Mesendoderm (in vitro differentiated cells): ENCODE results near the gene CHAF1A.
A peak's percentile ranks its signal among the peaks of the same experiment; 100 is the strongest.

Source experiments
- DNase-seq: peaks from one replicate; pipeline ENCODE4 v3.0.0; 2013
- H2AK5ac ChIP-seq: 2 replicates; pipeline ENCODE4 v1.6.1; 2013; ENCODE audit warnings: low read length, inconsistent platforms
- H2BK120ac ChIP-seq: 2 replicates; pipeline ENCODE4 v1.6.1; 2013; ENCODE audit warnings: low read depth, mild to moderate bottlenecking, low read length, moderate library complexity, mixed read lengths
- H2BK15ac ChIP-seq: replicated peaks from 2 replicates; pipeline ENCODE4 v1.6.1; 2013; ENCODE audit warnings: low read depth, mild to moderate bottlenecking, moderate library complexity
- H2BK5ac ChIP-seq: 2 replicates; pipeline ENCODE4 v1.6.1; 2013; ENCODE audit warnings: low read length, inconsistent platforms
- H3K18ac ChIP-seq: 2 replicates; pipeline ENCODE4 v1.6.1; 2013; ENCODE audit warnings: mild to moderate bottlenecking, low read length, mixed read lengths
- H3K23ac ChIP-seq: one replicate; pipeline ENCODE4 v1.6.1; 2013; ENCODE audit warnings: low read length
- H3K27ac ChIP-seq: 2 replicates; pipeline ENCODE4 v1.5.1; 2013; ENCODE audit warnings: low read depth, mild to moderate bottlenecking, inconsistent platforms, low read length, moderate library complexity
- H3K27me3 ChIP-seq: 2 replicates; pipeline ENCODE4 v1.6.1; 2013; ENCODE audit warnings: low read length, control low read depth, mild to moderate bottlenecking, inconsistent platforms; ENCODE audit not compliant: insufficient read depth, poor library complexity
- H3K36me3 ChIP-seq: 2 replicates; pipeline ENCODE4 v1.6.1; 2013; ENCODE audit warnings: low read length, inconsistent platforms; ENCODE audit not compliant: control insufficient read depth, insufficient read depth
- H3K4ac ChIP-seq: one replicate; pipeline ENCODE4 v1.6.1; 2013; ENCODE audit warnings: low read depth, mild to moderate bottlenecking, low read length, moderate library complexity
- H3K4me1 ChIP-seq: 2 replicates; pipeline ENCODE4 v1.6.1; 2013; ENCODE audit warnings: low read depth, low read length, inconsistent platforms; ENCODE audit not compliant: control insufficient read depth
- H3K4me2 ChIP-seq: 2 replicates; pipeline ENCODE4 v1.6.1; 2013; ENCODE audit warnings: low read length
- H3K4me3 ChIP-seq: 2 replicates; pipeline ENCODE4 v1.5.1; 2013; ENCODE audit warnings: mild to moderate bottlenecking, low read length
- H3K56ac ChIP-seq: one replicate; pipeline ENCODE4 v1.6.1; 2013; ENCODE audit warnings: low read length
- H3K79me1 ChIP-seq: 2 replicates; pipeline ENCODE4 v1.6.1; 2013; ENCODE audit warnings: low read length, inconsistent platforms
- H3K79me2 ChIP-seq: 2 replicates; pipeline ENCODE4 v1.6.1; 2013; ENCODE audit warnings: mild to moderate bottlenecking, low read length; ENCODE audit not compliant: control insufficient read depth, insufficient read depth
- H3K9ac ChIP-seq: 2 replicates; pipeline ENCODE4 v1.6.1; 2013; ENCODE audit warnings: low read length, inconsistent platforms
- H4K5ac ChIP-seq: one replicate; pipeline ENCODE4 v1.6.1; 2013; ENCODE audit warnings: low read length
- H4K8ac ChIP-seq: one replicate; pipeline ENCODE4 v1.6.1; 2013; ENCODE audit warnings: low read depth, mild to moderate bottlenecking, control low read depth, low read length, moderate library complexity
- WGBS: extraction: QIAGEN DNeasy Blood & Tissue Kit; methylation state at CpG from one replicate; pipeline ENCODE4 v1.1.7; 2013; ENCODE audit warnings: low lambda C conversion rate, missing lambda C conversion rate; ENCODE audit not compliant: insufficient coverage; ENCODE audit errors: extremely low coverage; 5-methylcytosine and 5-hydroxymethylcytosine counted together

Gene CHAF1A

GRCh38 chr19:4455719-4456475, 53.5 kb downstream of the CHAF1A start:
- peak; percentile 30 for DNase-seq
- no CpG with 5 or more reads among the region's 15 CpGs for WGBS
- no peak overlapping the region for H3K27ac ChIP-seq

GRCh38 chr19:4456476-4456842, 54.0 kb downstream of the CHAF1A start:
- H3K27ac ChIP-seq, result no peak overlapping the region
- H3K27me3 ChIP-seq, result no peaks in the 10 kb centered on the region
- no peak overlapping the region for H3K23ac ChIP-seq
- H3K36me3 ChIP-seq, result no peaks in the 10 kb centered on the region
- H3K18ac ChIP-seq, result no peak overlapping the region
- WGBS, result no CpG with 5 or more reads among the region's 9 CpGs
- no peaks in the 10 kb centered on the region for H3K79me2 ChIP-seq
- DNase-seq, result peak; percentile 62
- peak overlapping the region; percentile 85 for H3K56ac ChIP-seq
- no peak overlapping the region for H2BK120ac ChIP-seq
- no peak overlapping the region for H2BK15ac ChIP-seq
- H3K4ac ChIP-seq, result no peak overlapping the region
- no peak overlapping the region for H4K5ac ChIP-seq
- no peak overlapping the region for H2BK5ac ChIP-seq
- peak overlapping the region; percentile 85 for H3K4me2 ChIP-seq
- peaks cover 4% of the 10 kb centered on the region for H3K79me1 ChIP-seq
- H3K4me1 ChIP-seq, result no peaks in the 10 kb centered on the region
- H3K4me3 ChIP-seq, result peak overlapping the region; percentile 77
- H2AK5ac ChIP-seq, result no peak overlapping the region
- peak overlapping the region; percentile 77 for H3K9ac ChIP-seq
- H4K8ac ChIP-seq, result no peak overlapping the region

More at GRCh38 chr19:4455719-4456475, 53.5 kb downstream of the CHAF1A start:
- H3K4me3 ChIP-seq, result no peak overlapping the region
- H3K4me1 ChIP-seq, result no peaks in the 10 kb centered on the region
- H3K36me3 ChIP-seq, result no peaks in the 10 kb centered on the region
- H3K9ac ChIP-seq, result peak overlapping the region; percentile 77
- H3K79me1 ChIP-seq, result peaks cover 4% of the 10 kb centered on the region
- no peak overlapping the region for H2BK15ac ChIP-seq
- H3K4me2 ChIP-seq, result no peak overlapping the region
- H3K4ac ChIP-seq, result no peak overlapping the region
- no peaks in the 10 kb centered on the region for H3K79me2 ChIP-seq
- H2BK5ac ChIP-seq, result no peak overlapping the region
- H4K8ac ChIP-seq, result no peak overlapping the region
- peak overlapping the region; percentile 44 for H3K56ac ChIP-seq
- H3K27me3 ChIP-seq, result no peaks in the 10 kb centered on the region
- H3K23ac ChIP-seq, result no peak overlapping the region
- no peak overlapping the region for H2BK120ac ChIP-seq
- no peak overlapping the region for H4K5ac ChIP-seq
- no peak overlapping the region for H3K18ac ChIP-seq
- no peak overlapping the region for H2AK5ac ChIP-seq

- peak overlapping the region; percentile 99 for H3K18ac ChIP-seq
- H3K4ac ChIP-seq, result peak overlapping the region; percentile 100
- H3K79me1 ChIP-seq, result peaks cover 4% of the 10 kb centered on the region
- no peaks in the 10 kb centered on the region for H3K36me3 ChIP-seq
- no peak overlapping the region for H2BK15ac ChIP-seq
- peak overlapping the region; percentile 93 for H3K9ac ChIP-seq
- H3K4me3 ChIP-seq, result peak overlapping the region; percentile 85
- no peak overlapping the region for H2BK5ac ChIP-seq
- no CpG with 5 or more reads among the region's 53 CpGs for WGBS
- no peaks in the 10 kb centered on the region for H3K27me3 ChIP-seq
- no peak overlapping the region for H3K23ac ChIP-seq
- peak overlapping the region; percentile 88 for H2BK120ac ChIP-seq
- no peaks in the 10 kb centered on the region for H3K4me1 ChIP-seq
- peak overlapping the region; percentile 91 for H3K27ac ChIP-seq
- H3K4me2 ChIP-seq, result peak overlapping the region; percentile 85
- H2AK5ac ChIP-seq, result no peak overlapping the region
- H3K56ac ChIP-seq, result peak overlapping the region; percentile 92
- no peaks in the 10 kb centered on the region for H3K79me2 ChIP-seq
- H4K8ac ChIP-seq, result peak overlapping the region; percentile 98
- peak; percentile 80 for DNase-seq
- no peak overlapping the region for H4K5ac ChIP-seq
Observed at GRCh38 chr19:4456843-4457653, 54.6 kb downstream of the CHAF1A start.

GRCh38 chr19:4457654-4458395, 55.4 kb downstream of the CHAF1A start, which contains the start of gene UBXN6:
UBXN6 (minus strand) TSS chr19:4457794; CDS start chr19:4457697, 97 bp downstream.
- H3K56ac ChIP-seq, result peak within 1 kb of the TSS; percentile 92
- no peaks in the 10 kb centered on the region for H3K79me2 ChIP-seq
- no peaks in the 10 kb centered on the region for H3K27me3 ChIP-seq
- DNase-seq, result peak; percentile 99
- no peaks in the 10 kb centered on the region for H3K4me1 ChIP-seq
- H2BK120ac ChIP-seq, result peak within 1 kb of the TSS; percentile 88
- H4K5ac ChIP-seq, result no peak within 1 kb of the TSS
- peaks cover 4% of the 10 kb centered on the region for H3K79me1 ChIP-seq
- no CpG with 5 or more reads among the region's 52 CpGs for WGBS
- H3K4ac ChIP-seq, result peak within 1 kb of the TSS; percentile 100
- H3K23ac ChIP-seq, result no peak within 1 kb of the TSS
- H3K27ac ChIP-seq, result peak within 1 kb of the TSS; percentile 91
- no peak within 1 kb of the TSS for H2AK5ac ChIP-seq
- peak within 1 kb of the TSS; percentile 93 for H3K9ac ChIP-seq
- H3K4me3 ChIP-seq, result peak within 1 kb of the TSS; percentile 85
- peak within 1 kb of the TSS; percentile 99 for H3K18ac ChIP-seq
- H3K4me2 ChIP-seq, result peak within 1 kb of the TSS; percentile 85
- H2BK5ac ChIP-seq, result no peak within 1 kb of the TSS
- H2BK15ac ChIP-seq, result no peak within 1 kb of the TSS
- peak within 1 kb of the TSS; percentile 98 for H4K8ac ChIP-seq
- no peaks in the 10 kb centered on the region for H3K36me3 ChIP-seq

- Histone ChIP-seq H3K4me2 (no peak overlapping the region), H4K8ac (no peak overlapping the region), H2BK15ac (no peak overlapping the region), H2AK5ac (no peak overlapping the region), H3K36me3 (no peaks in the 10 kb centered on the region), H3K4me3 (no peak overlapping the region), H3K18ac (no peak overlapping the region), H2BK5ac (no peak overlapping the region), H3K27me3 (no peaks in the 10 kb centered on the region), H3K9ac (no peak overlapping the region), H4K5ac (no peak overlapping the region), H3K23ac (no peak overlapping the region), H3K79me1 (no peaks in the 10 kb centered on the region), H2BK120ac (no peak overlapping the region), H3K56ac (no peak overlapping the region), H3K27ac (no peak overlapping the region), H3K4ac (no peak overlapping the region), H3K79me2 (no peaks in the 10 kb centered on the region), H3K4me1 (no peaks in the 10 kb centered on the region)
- no peak for DNase-seq
- no CpG with 5 or more reads among the region's 8 CpGs for WGBS
Observed at GRCh38 chr19:4464815-4465581, 62.6 kb downstream of the CHAF1A start.
